GM12878 (cell line): ENCODE data around the gene RPL34. TPM values are rescaled to one million over a fixed set of nuclear protein-coding genes. Genes with fewer than 3 reads are reported as not detected.

Experiments used
- ATAC-seq: fragments of 200-7000 bp; cut with Tn5 transposase; 3 replicates; pipeline ENCODE4 v1.9.1; 2020; ENCODE audit warnings: mild to moderate bottlenecking, moderate library complexity
- BruUV-seq: library from RNA; stranded (reverse); fragments of 400-500 nt; replicated peaks from 2 replicates; lab custom pipeline; 2021; lab: Mats Ljungman, UMichigan
- CTCF ChIA-PET: fragments of 300-600 bp; sonication (Branson Sonifier 250); formaldehyde crosslinking; extraction: SDS; loops from one replicate; lab custom pipeline; 2021; ENCODE audit warnings: inconsistent platforms; lab: Yijun Ruan, JAX
- POLR2A ChIA-PET: fragments of 350-600 bp; formaldehyde crosslinking; extraction: SDS; loops from one replicate; lab custom pipeline; 2021; ENCODE audit warnings: inconsistent platforms; lab: Charles Lee
- RAD21 ChIA-PET: fragments of 300-600 bp; sonication (Branson Sonifier 250); formaldehyde crosslinking; loops from one replicate; lab custom pipeline; 2023; ENCODE audit warnings: antibody characterized with exemption; ENCODE audit not compliant: unreplicated experiment; lab: Charles Lee
- SMC1A ChIA-PET: fragments of 300-600 bp; sonication (Branson Sonifier 250); formaldehyde crosslinking; loops from one replicate; lab custom pipeline; 2023; ENCODE audit not compliant: unreplicated experiment, uncharacterized antibody; lab: Charles Lee
- DNase-seq: peaks from one replicate; pipeline ENCODE4 v3.0.0-alpha.2; 2011; ENCODE audit warnings: low read depth, low spot score
- FAIRE-seq: peaks from 3 replicates; lab custom pipeline; 2011; peaks lifted over from hg19 to GRCh38; lab: Jason Lieb, UNC
- H2AFZ ChIP-seq: 2 replicates; pipeline ENCODE4 v1.6.0; 2011; ENCODE audit warnings: low read depth, low read length, control low read depth; ENCODE audit not compliant: control insufficient read depth
- H3K27ac ChIP-seq: 2 replicates; pipeline ENCODE4 v1.5.1; 2011; ENCODE audit warnings: control low read depth; ENCODE audit not compliant: control insufficient read depth, insufficient read depth
- H3K27me3 ChIP-seq, 2 experiments: replicated peaks in 1 of 2; 2 replicates each; pipeline versions ENCODE4 v1.6.0 to v1.6.1; 2011; ENCODE audit warnings: low read length in 1 of 2; ENCODE audit not compliant: control insufficient read depth in 2 of 2, insufficient read depth in 2 of 2
- H3K36me3 ChIP-seq, 2 experiments: 2 replicates each; pipeline ENCODE4 v1.5.1; 2011; ENCODE audit warnings: low read length in 1 of 2; ENCODE audit not compliant: control insufficient read depth in 2 of 2, insufficient read depth in 2 of 2
- H3K4me1 ChIP-seq: 2 replicates; pipeline ENCODE4 v1.6.1; 2011; ENCODE audit warnings: mild to moderate bottlenecking, low read length, moderate library complexity, mixed read lengths; ENCODE audit not compliant: control insufficient read depth, insufficient read depth
- H3K4me2 ChIP-seq: 2 replicates; pipeline ENCODE4 v1.6.0; 2011; ENCODE audit warnings: control low read depth; ENCODE audit not compliant: control insufficient read depth, insufficient read depth
- H3K4me3 ChIP-seq: fragments of 200-600 bp; sonication (generic); 2 replicates; pipeline ENCODE4 v1.5.1; 2016
- H3K79me2 ChIP-seq: 2 replicates; pipeline ENCODE4 v1.6.0; 2011; ENCODE audit warnings: low read length; ENCODE audit not compliant: control insufficient read depth, insufficient read depth
- H3K9ac ChIP-seq: 2 replicates; pipeline ENCODE4 v1.8.0; 2011; ENCODE audit warnings: low read length, control low read depth, mixed read lengths; ENCODE audit not compliant: control insufficient read depth, insufficient read depth
- H3K9me3 ChIP-seq: replicated peaks from 3 replicates; pipeline ENCODE4 v1.5.1; 2011; ENCODE audit warnings: mild to moderate bottlenecking, low read length; ENCODE audit not compliant: control insufficient read depth, insufficient read depth
- H4K20me1 ChIP-seq: 2 replicates; pipeline ENCODE4 v1.6.0; 2011; ENCODE audit not compliant: control insufficient read depth, insufficient read depth
- FOXM1 ChIP-seq: IDR thresholded peaks from 2 replicates; pipeline ENCODE4 v1.6.1; 2012; ENCODE audit warnings: low read depth, mild to moderate bottlenecking, inconsistent platforms, low read length, moderate library complexity
- HDAC6 ChIP-seq: fragments of 200-600 bp; sonication (generic); IDR thresholded peaks from one replicate; pipeline ENCODE4 v1.8.0; 2017; ENCODE audit warnings: antibody characterized with exemption; ENCODE audit not compliant: unreplicated experiment
- STAT1 ChIP-seq: fragments of 450-650 bp; conservative IDR thresholded peaks from 2 replicates; pipeline ENCODE4 v1.6.1; 2014; ENCODE audit warnings: antibody characterized with exemption, mild to moderate bottlenecking
- WGBS: methylation state at CpG from one replicate; pipeline ENCODE4 v1.1.6; 2016; ENCODE audit warnings: low lambda C conversion rate; ENCODE audit not compliant: insufficient replicate concordance, insufficient coverage; ENCODE audit errors: missing lambda C conversion rate; 5-methylcytosine and 5-hydroxymethylcytosine counted together
- in situ Hi-C: fragments of 300-500 bp; cut with MboI; formaldehyde crosslinking; loops from 9 replicates; pipeline ENCODE4 v1.14.3; 2018; ENCODE audit warnings: mixed read lengths
- intact Hi-C: fragments of 100-400 bp; cut with micrococcal nuclease; formaldehyde crosslinking; loops from one replicate; pipeline ENCODE4 v1.14.2; 2022; ENCODE audit not compliant: unreplicated experiment
- polyA plus RNA-seq, 11 experiments: library from polyadenylated mRNA; depleted of rRNA in 4 of 11; unstranded in 6 of 11; stranded (reverse) in 5 of 11; fragments of >200 nt; fragmentation: Nextera tagmentation in 4 of 11; fragmentation: Illumina TruSeq in 1 of 11; extraction: Ambion mirVana in 4 of 11; extraction: Trizol in 1 of 11; gene quantifications; 1 replicate in 1 of 11; 2 replicates in 10 of 11; pipeline versions ENCODE4 v1.2.1 to v1.2.3, GENCODE V29; 2011 to 2016; ENCODE audit warnings: inconsistent platforms in 2 of 11, missing spikeins in 2 of 11, low read depth in 1 of 11
- total RNA-seq, 4 experiments: library from RNA; depleted of rRNA in 3 of 4; stranded (reverse); fragments of >200 nt in 3 of 4; fragmentation: Illumina TruSeq in 1 of 4; extraction: Trizol in 1 of 4; gene quantifications; 2 replicates each; pipeline versions ENCODE4 v1.2.1 to v1.2.3, GENCODE V29; 2013 to 2021
- TF ChIP-seq, protein P1 (sequence below): fragments of 450-650 bp; IDR thresholded peaks from 2 replicates; pipeline ENCODE4 v1.6.1; 2017; ENCODE audit warnings: mild to moderate bottlenecking, moderate library complexity
- TF ChIP-seq, protein P2 (sequence below): IDR thresholded peaks from 2 replicates; pipeline ENCODE4 v1.6.1; 2012; ENCODE audit warnings: low read depth, low read length, improper control_type of control experiment

Gene RPL34
- total and polyA plus RNA-seq, 10 of the 15 experiments (the other 5 are each of a cell fraction or from before 2014, with no cell fraction given): 1,792 to 6,697 (median 2,464) TPM

DNA sequence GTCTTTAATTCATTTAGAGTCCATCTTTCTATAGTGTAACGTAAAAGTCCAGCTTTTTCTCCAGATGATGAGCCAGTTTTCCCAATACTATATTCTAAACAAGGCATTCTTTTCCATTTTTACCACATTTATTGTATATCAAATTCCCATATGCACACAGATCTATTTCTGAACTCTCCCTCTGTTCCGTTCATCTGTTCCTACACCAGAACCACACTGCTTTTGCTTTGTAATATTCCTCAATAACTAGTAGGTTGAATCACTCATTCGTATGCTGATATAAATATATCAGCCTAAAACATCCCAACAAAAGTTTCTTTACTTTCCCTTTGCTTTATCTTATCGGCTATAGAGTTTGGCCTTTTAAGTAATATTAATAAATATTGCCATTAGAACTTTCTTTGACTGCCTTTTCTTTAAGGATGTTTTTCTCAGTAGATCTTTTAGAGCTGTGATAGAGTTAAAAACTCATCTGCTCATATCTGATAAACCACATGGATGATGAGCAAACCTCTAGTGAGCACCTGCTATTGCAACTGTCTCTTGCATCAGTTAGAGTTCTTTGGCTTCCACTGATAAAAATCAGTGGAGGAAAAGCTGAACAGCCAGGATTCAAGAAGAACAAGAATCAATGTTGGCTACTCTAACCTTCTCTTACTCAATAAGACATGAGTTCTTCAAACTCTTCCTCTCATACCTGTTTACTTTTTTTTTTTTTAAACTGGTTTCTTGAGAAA lies 13.1 kb upstream of the RPL34 start:
- POLR2A ChIA-PET: no interaction called here

More for the DNA sequence above, 13.1 kb upstream of the RPL34 start:
- H4K20me1 ChIP-seq: no peaks in the 10 kb centered on the region
- FAIRE-seq: no peak
- DNase-seq: no peak
- no TSS peak for BruUV-seq
- no peak overlapping the region for H3K27ac ChIP-seq
- in situ Hi-C loops: no loop called here
- H3K4me1 ChIP-seq: no peaks in the 10 kb centered on the region
- no peak for TF ChIP-seq STAT1
- TF ChIP-seq FOXM1: no peak
- TF ChIP-seq, protein P1, sequence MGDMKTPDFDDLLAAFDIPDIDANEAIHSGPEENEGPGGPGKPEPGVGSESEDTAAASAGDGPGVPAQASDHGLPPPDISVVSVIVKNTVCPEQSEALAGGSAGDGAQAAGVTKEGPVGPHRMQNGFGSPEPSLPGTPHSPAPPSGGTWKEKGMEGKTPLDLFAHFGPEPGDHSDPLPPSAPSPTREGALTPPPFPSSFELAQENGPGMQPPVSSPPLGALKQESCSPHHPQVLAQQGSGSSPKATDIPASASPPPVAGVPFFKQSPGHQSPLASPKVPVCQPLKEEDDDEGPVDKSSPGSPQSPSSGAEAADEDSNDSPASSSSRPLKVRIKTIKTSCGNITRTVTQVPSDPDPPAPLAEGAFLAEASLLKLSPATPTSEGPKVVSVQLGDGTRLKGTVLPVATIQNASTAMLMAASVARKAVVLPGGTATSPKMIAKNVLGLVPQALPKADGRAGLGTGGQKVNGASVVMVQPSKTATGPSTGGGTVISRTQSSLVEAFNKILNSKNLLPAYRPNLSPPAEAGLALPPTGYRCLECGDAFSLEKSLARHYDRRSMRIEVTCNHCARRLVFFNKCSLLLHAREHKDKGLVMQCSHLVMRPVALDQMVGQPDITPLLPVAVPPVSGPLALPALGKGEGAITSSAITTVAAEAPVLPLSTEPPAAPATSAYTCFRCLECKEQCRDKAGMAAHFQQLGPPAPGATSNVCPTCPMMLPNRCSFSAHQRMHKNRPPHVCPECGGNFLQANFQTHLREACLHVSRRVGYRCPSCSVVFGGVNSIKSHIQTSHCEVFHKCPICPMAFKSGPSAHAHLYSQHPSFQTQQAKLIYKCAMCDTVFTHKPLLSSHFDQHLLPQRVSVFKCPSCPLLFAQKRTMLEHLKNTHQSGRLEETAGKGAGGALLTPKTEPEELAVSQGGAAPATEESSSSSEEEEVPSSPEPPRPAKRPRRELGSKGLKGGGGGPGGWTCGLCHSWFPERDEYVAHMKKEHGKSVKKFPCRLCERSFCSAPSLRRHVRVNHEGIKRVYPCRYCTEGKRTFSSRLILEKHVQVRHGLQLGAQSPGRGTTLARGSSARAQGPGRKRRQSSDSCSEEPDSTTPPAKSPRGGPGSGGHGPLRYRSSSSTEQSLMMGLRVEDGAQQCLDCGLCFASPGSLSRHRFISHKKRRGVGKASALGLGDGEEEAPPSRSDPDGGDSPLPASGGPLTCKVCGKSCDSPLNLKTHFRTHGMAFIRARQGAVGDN: no peak
- TF ChIP-seq HDAC6: no peak
- TF ChIP-seq, protein P2, sequence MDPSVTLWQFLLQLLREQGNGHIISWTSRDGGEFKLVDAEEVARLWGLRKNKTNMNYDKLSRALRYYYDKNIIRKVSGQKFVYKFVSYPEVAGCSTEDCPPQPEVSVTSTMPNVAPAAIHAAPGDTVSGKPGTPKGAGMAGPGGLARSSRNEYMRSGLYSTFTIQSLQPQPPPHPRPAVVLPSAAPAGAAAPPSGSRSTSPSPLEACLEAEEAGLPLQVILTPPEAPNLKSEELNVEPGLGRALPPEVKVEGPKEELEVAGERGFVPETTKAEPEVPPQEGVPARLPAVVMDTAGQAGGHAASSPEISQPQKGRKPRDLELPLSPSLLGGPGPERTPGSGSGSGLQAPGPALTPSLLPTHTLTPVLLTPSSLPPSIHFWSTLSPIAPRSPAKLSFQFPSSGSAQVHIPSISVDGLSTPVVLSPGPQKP: no peak
- no peak overlapping the region for H3K9ac ChIP-seq
- ChIA-PET SMC1A (no interaction called here), CTCF (interaction anchor here (0.6 to 0.8 kb wide), 2 partner anchors 36 to 558 kb away, joined by 3 to 4 read pairs; no protein-coding TSS in a partner anchor), RAD21 (no interaction called here)
- intact Hi-C loops: no loop called here
- no peaks in the 10 kb centered on the region for H3K79me2 ChIP-seq
- no peak overlapping the region for H2AFZ ChIP-seq
- H3K36me3 ChIP-seq: no peaks in the 10 kb centered on the region
- H3K4me3 ChIP-seq: no peak overlapping the region
- H3K27me3 ChIP-seq: no peaks in the 10 kb centered on the region
- H3K4me2 ChIP-seq: no peak overlapping the region
- no peaks in the 10 kb centered on the region for H3K9me3 ChIP-seq
- no peak for ATAC-seq
- WGBS: 38% methylated on average over 4 of the region's 4 CpGs
